ENCODE measurements around the gene LRRC38.
A peak's percentile ranks its signal among the peaks of the same experiment; 100 is the strongest.

Gene LRRC38

GRCh38 chr1:13505020-13505419 is 8.8 kb downstream of the LRRC38 start:
- no peak overlapping the region for H3K4me2 ChIP-seq (ENCODE audit: insufficient read depth, low read length, poor library complexity, severe bottlenecking)
- H3K27ac ChIP-seq (replicated peaks; ENCODE audit: low read length) = no peak overlapping the region
- H4K91ac ChIP-seq (ENCODE audit: low read depth, low read length, poor library complexity) = no peak overlapping the region
- peaks cover 0 to 26% (median 6%) of the 10 kb centered on the region in 3 experiments for H3K27me3 ChIP-seq (ENCODE audit: control insufficient read depth in 3 of 3, insufficient read depth in 3 of 3, low read depth in 1 of 3, low read length in 3 of 3)
- H4K8ac ChIP-seq (ENCODE audit: low read depth, low read length) = no peak overlapping the region
- H3K18ac ChIP-seq (ENCODE audit: low read length) = no peak overlapping the region
- peak overlapping the region; percentile 49 for H2AFZ ChIP-seq (ENCODE audit: low read length)
- H2BK15ac ChIP-seq (ENCODE audit: low read length) = no peak overlapping the region
- no peak overlapping the region for H3K14ac ChIP-seq (ENCODE audit: low read length)
- no peak overlapping the region for H3K9ac ChIP-seq (ENCODE audit: low read depth, low read length, poor library complexity)
- no peaks in the 10 kb centered on the region for H3K79me1 ChIP-seq (ENCODE audit: low read depth, low read length)
- no peak for DNase-seq (ENCODE audit: low spot score)
- H3K9me3 ChIP-seq (replicated peaks in 1 of 2; ENCODE audit: control insufficient read depth in 2 of 2, insufficient read depth in 1 of 2, low read depth in 1 of 2, low read length in 2 of 2) = no peaks in the 10 kb centered on the region
- WGBS, 2 donors (ENCODE audit: extremely low coverage in 2 of 2, insufficient read length in 2 of 2, insufficient replicate concordance in 1 of 2) = no CpG with 5 or more reads among the region's 8 CpGs
- no peak overlapping the region for H2BK120ac ChIP-seq (ENCODE audit: low read depth, low read length)
- H3K23ac ChIP-seq (ENCODE audit: low read depth, low read length, poor library complexity) = peak overlapping the region; percentile 20
- H3K36me3 ChIP-seq (replicated peaks in 1 of 2; ENCODE audit: control insufficient read depth in 2 of 2, insufficient read depth in 2 of 2, low read length in 2 of 2) = no peaks in the 10 kb centered on the region
- H3K4me3 ChIP-seq (ENCODE audit: low read length in 2 of 2) = no peak overlapping the region
- H2BK5ac ChIP-seq (ENCODE audit: low read length) = no peak overlapping the region
- peaks cover 0 to 9% of the 10 kb centered on the region in 2 donors for H3K4me1 ChIP-seq (ENCODE audit: control insufficient read depth in 2 of 2, insufficient read depth in 1 of 2, low read depth in 1 of 2, low read length in 2 of 2)
- no peak overlapping the region for H2BK12ac ChIP-seq (ENCODE audit: low read length)
- no peak overlapping the region for H2AK5ac ChIP-seq (ENCODE audit: low read depth, low read length)
- H3K4ac ChIP-seq (ENCODE audit: low read length) = no peak overlapping the region

- Histone ChIP-seq H3K27me3 (ENCODE audit: control insufficient read depth in 3 of 3, insufficient read depth in 3 of 3, low read depth in 1 of 3, low read length in 3 of 3) (peaks cover 0 to 6% (median 0%) of the 10 kb centered on the region in 3 experiments), H3K9ac (ENCODE audit: low read depth, low read length, poor library complexity) (no peak overlapping the region)
Observed at GRCh38 chr1:13500806-13501205, 13.0 kb downstream of the LRRC38 start.

GRCh38 chr1:13499422-13499821 is 14.4 kb downstream of the LRRC38 start:
- no CpG with 5 or more reads among the region's 5 CpGs for WGBS, 2 donors (ENCODE audit: extremely low coverage in 2 of 2, insufficient read length in 2 of 2, insufficient replicate concordance in 1 of 2)
- no peak overlapping the region for H3K4ac ChIP-seq (ENCODE audit: low read length)
- no peak overlapping the region for H2AFZ ChIP-seq (ENCODE audit: low read length)
- H4K91ac ChIP-seq (ENCODE audit: low read depth, low read length, poor library complexity) = no peak overlapping the region
- no peaks in the 10 kb centered on the region for H3K36me3 ChIP-seq (replicated peaks in 1 of 2; ENCODE audit: control insufficient read depth in 2 of 2, insufficient read depth in 2 of 2, low read length in 2 of 2)
- H2AK5ac ChIP-seq (ENCODE audit: low read depth, low read length) = no peak overlapping the region
- no peak overlapping the region for H3K9ac ChIP-seq (ENCODE audit: low read depth, low read length, poor library complexity)
- no peak overlapping the region for H2BK5ac ChIP-seq (ENCODE audit: low read length)
- H3K23ac ChIP-seq (ENCODE audit: low read depth, low read length, poor library complexity) = no peak overlapping the region
- H3K14ac ChIP-seq (ENCODE audit: low read length) = no peak overlapping the region
- no peak overlapping the region for H4K8ac ChIP-seq (ENCODE audit: low read depth, low read length)
- H2BK15ac ChIP-seq (ENCODE audit: low read length) = no peak overlapping the region
- no peak overlapping the region for H3K4me2 ChIP-seq (ENCODE audit: insufficient read depth, low read length, poor library complexity, severe bottlenecking)
- no peak overlapping the region for H3K4me3 ChIP-seq (ENCODE audit: low read length in 2 of 2)
- H2BK12ac ChIP-seq (ENCODE audit: low read length) = no peak overlapping the region
- no peak overlapping the region for H3K18ac ChIP-seq (ENCODE audit: low read length)
- DNase-seq (ENCODE audit: low spot score) = no peak
- H3K4me1 ChIP-seq (ENCODE audit: control insufficient read depth in 2 of 2, insufficient read depth in 1 of 2, low read depth in 1 of 2, low read length in 2 of 2) = peaks cover 0 to 6% of the 10 kb centered on the region in 2 donors
- no peak overlapping the region for H2BK120ac ChIP-seq (ENCODE audit: low read depth, low read length)
- no peak overlapping the region for H3K27ac ChIP-seq (replicated peaks; ENCODE audit: low read length)
- peaks cover 0 to 11% (median 0%) of the 10 kb centered on the region in 3 experiments for H3K27me3 ChIP-seq (ENCODE audit: control insufficient read depth in 3 of 3, insufficient read depth in 3 of 3, low read depth in 1 of 3, low read length in 3 of 3)
- H3K9me3 ChIP-seq (replicated peaks in 1 of 2; ENCODE audit: control insufficient read depth in 2 of 2, insufficient read depth in 1 of 2, low read depth in 1 of 2, low read length in 2 of 2) = no peaks in the 10 kb centered on the region
- no peaks in the 10 kb centered on the region for H3K79me1 ChIP-seq (ENCODE audit: low read depth, low read length)

More at GRCh38 chr1:13500806-13501205, 13.0 kb downstream of the LRRC38 start:
- no peaks in the 10 kb centered on the region for H3K9me3 ChIP-seq (replicated peaks in 1 of 2; ENCODE audit: control insufficient read depth in 2 of 2, insufficient read depth in 1 of 2, low read depth in 1 of 2, low read length in 2 of 2)
- no CpG with 5 or more reads among the region's 10 CpGs for WGBS, 2 donors (ENCODE audit: extremely low coverage in 2 of 2, insufficient read length in 2 of 2, insufficient replicate concordance in 1 of 2)
- H3K18ac ChIP-seq (ENCODE audit: low read length) = no peak overlapping the region
- H4K91ac ChIP-seq (ENCODE audit: low read depth, low read length, poor library complexity) = no peak overlapping the region
- H2BK5ac ChIP-seq (ENCODE audit: low read length) = no peak overlapping the region
- H2BK120ac ChIP-seq (ENCODE audit: low read depth, low read length) = no peak overlapping the region
- no peak overlapping the region for H3K4me3 ChIP-seq (ENCODE audit: low read length in 2 of 2)
- H4K8ac ChIP-seq (ENCODE audit: low read depth, low read length) = no peak overlapping the region
- no peak overlapping the region for H3K4me2 ChIP-seq (ENCODE audit: insufficient read depth, low read length, poor library complexity, severe bottlenecking)
- H3K4ac ChIP-seq (ENCODE audit: low read length) = no peak overlapping the region
- no peak overlapping the region for H3K14ac ChIP-seq (ENCODE audit: low read length)
- no peak overlapping the region for H3K23ac ChIP-seq (ENCODE audit: low read depth, low read length, poor library complexity)
- no peak overlapping the region for H2AFZ ChIP-seq (ENCODE audit: low read length)
- DNase-seq (ENCODE audit: low spot score) = no peak
- no peak overlapping the region for H2BK15ac ChIP-seq (ENCODE audit: low read length)
- H3K79me1 ChIP-seq (ENCODE audit: low read depth, low read length) = no peaks in the 10 kb centered on the region
- no peaks in the 10 kb centered on the region for H3K36me3 ChIP-seq (replicated peaks in 1 of 2; ENCODE audit: control insufficient read depth in 2 of 2, insufficient read depth in 2 of 2, low read length in 2 of 2)
- H2BK12ac ChIP-seq (ENCODE audit: low read length) = no peak overlapping the region
- peaks cover 0 to 13% of the 10 kb centered on the region in 2 donors for H3K4me1 ChIP-seq (ENCODE audit: control insufficient read depth in 2 of 2, insufficient read depth in 1 of 2, low read depth in 1 of 2, low read length in 2 of 2)
- H2AK5ac ChIP-seq (ENCODE audit: low read depth, low read length) = no peak overlapping the region
- no peak overlapping the region for H3K27ac ChIP-seq (replicated peaks; ENCODE audit: low read length)

- DNase-seq (ENCODE audit: low spot score) = no peak
- no peak overlapping the region for H3K4ac ChIP-seq (ENCODE audit: low read length)
- no peak overlapping the region for H2AK5ac ChIP-seq (ENCODE audit: low read depth, low read length)
- WGBS, 2 donors (ENCODE audit: extremely low coverage in 2 of 2, insufficient read length in 2 of 2, insufficient replicate concordance in 1 of 2) = no CpG with 5 or more reads among the region's 7 CpGs
- H3K4me3 ChIP-seq (ENCODE audit: low read length in 2 of 2) = no peak overlapping the region
- no peak overlapping the region for H3K27ac ChIP-seq (replicated peaks; ENCODE audit: low read length)
- H3K23ac ChIP-seq (ENCODE audit: low read depth, low read length, poor library complexity) = no peak overlapping the region
- H2BK15ac ChIP-seq (ENCODE audit: low read length) = no peak overlapping the region
- H2AFZ ChIP-seq (ENCODE audit: low read length) = no peak overlapping the region
- peaks cover 0 to 6% of the 10 kb centered on the region in 2 donors for H3K4me1 ChIP-seq (ENCODE audit: control insufficient read depth in 2 of 2, insufficient read depth in 1 of 2, low read depth in 1 of 2, low read length in 2 of 2)
- H4K91ac ChIP-seq (ENCODE audit: low read depth, low read length, poor library complexity) = no peak overlapping the region
- H2BK5ac ChIP-seq (ENCODE audit: low read length) = no peak overlapping the region
- H3K36me3 ChIP-seq (replicated peaks in 1 of 2; ENCODE audit: control insufficient read depth in 2 of 2, insufficient read depth in 2 of 2, low read length in 2 of 2) = no peaks in the 10 kb centered on the region
- H3K9ac ChIP-seq (ENCODE audit: low read depth, low read length, poor library complexity) = no peak overlapping the region
- H2BK12ac ChIP-seq (ENCODE audit: low read length) = no peak overlapping the region
- no peaks in the 10 kb centered on the region for H3K9me3 ChIP-seq (replicated peaks in 1 of 2; ENCODE audit: control insufficient read depth in 2 of 2, insufficient read depth in 1 of 2, low read depth in 1 of 2, low read length in 2 of 2)
- no peak overlapping the region for H4K8ac ChIP-seq (ENCODE audit: low read depth, low read length)
- no peak overlapping the region for H2BK120ac ChIP-seq (ENCODE audit: low read depth, low read length)
- H3K79me1 ChIP-seq (ENCODE audit: low read depth, low read length) = no peaks in the 10 kb centered on the region
- no peak overlapping the region for H3K18ac ChIP-seq (ENCODE audit: low read length)
- H3K27me3 ChIP-seq (ENCODE audit: control insufficient read depth in 3 of 3, insufficient read depth in 3 of 3, low read depth in 1 of 3, low read length in 3 of 3) = peaks cover 0 to 11% (median 0%) of the 10 kb centered on the region in 3 experiments
- no peak overlapping the region for H3K4me2 ChIP-seq (ENCODE audit: insufficient read depth, low read length, poor library complexity, severe bottlenecking)
- H3K14ac ChIP-seq (ENCODE audit: low read length) = no peak overlapping the region
Observed at GRCh38 chr1:13498553-13498952, 15.2 kb downstream of the LRRC38 start.
